ENCODE results near the gene SIVA1.

The SIVA1 gene

DNA sequence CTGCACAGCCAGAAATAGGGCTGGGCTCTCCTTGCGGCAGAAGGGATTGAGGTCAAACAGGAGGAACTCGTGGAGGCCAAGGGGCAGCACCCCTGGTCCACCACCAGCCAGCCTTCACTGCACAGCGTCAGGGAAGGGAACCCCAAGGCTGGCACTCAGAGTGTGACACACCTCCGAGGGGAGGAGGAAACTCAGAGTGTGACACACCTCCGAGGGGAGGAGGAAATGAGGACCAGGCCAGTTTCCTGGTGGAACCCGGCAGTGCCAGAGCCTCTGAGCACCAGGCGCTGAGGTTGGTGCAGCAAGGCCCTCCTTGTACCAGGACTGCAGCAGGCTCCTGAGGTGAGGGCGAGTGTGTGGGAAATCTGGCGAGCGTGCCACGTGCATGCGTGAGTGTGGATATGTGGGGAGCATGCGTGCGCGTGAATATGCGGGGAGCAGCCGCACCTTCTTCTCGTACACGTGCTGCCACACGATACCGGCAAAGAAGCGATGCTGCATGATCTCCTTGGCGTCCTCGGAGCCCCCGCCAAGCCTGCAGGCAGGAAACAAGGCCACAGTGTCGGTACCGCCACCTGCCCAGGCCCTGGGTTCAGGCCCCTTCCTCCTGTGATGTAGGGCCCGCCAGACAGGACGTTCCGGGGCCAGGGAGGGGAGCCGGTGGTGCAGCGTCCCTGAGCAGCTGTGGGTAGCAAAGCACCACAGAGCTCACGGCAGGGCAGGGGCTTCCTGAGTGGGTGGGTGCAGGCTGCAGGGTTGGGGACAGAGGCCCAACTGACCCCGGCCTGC, 19.2 kb downstream of the SIVA1 start:
- no peak for DNase-seq (ENCODE audit: low read depth)

DNA sequence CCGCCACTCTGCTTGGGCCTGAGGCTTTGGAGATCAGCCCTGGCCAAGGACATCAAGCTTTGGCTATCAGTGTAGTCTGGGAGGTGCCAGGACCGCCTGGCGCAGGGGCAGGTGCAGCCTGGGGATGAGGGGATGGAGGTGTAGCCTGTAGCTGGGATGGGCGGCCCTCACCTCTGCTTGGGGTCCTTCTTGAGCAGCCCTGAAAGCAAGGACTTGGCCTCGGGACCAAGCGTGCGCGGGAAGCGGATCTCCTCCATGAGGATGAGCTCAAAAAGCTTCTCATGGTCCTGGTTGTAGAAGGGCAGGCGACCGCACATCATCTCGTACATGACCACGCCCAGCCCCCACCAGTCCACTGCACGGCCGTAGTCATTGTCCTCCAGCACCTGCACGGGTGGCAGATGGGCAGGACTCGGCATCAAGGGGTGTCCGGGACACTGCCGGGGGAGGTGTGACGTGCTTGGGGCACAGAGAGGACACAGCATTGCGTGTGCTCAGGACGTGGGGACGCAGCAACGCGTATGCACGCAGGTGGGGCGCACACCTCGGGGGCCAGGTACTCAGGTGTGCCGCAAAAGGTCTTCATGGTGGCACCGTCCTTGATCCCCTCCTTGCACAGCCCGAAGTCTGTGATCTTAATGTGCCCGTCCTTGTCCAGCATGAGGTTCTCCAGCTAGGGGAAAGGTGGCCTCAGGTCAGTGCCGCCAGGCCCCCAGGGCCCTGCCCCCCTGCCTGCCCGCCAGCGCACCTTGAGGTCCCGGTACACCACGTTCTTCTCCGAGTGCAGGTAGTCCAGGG, 20.0 kb downstream of the SIVA1 start:
- no peak for DNase-seq (ENCODE audit: low read depth)

DNA sequence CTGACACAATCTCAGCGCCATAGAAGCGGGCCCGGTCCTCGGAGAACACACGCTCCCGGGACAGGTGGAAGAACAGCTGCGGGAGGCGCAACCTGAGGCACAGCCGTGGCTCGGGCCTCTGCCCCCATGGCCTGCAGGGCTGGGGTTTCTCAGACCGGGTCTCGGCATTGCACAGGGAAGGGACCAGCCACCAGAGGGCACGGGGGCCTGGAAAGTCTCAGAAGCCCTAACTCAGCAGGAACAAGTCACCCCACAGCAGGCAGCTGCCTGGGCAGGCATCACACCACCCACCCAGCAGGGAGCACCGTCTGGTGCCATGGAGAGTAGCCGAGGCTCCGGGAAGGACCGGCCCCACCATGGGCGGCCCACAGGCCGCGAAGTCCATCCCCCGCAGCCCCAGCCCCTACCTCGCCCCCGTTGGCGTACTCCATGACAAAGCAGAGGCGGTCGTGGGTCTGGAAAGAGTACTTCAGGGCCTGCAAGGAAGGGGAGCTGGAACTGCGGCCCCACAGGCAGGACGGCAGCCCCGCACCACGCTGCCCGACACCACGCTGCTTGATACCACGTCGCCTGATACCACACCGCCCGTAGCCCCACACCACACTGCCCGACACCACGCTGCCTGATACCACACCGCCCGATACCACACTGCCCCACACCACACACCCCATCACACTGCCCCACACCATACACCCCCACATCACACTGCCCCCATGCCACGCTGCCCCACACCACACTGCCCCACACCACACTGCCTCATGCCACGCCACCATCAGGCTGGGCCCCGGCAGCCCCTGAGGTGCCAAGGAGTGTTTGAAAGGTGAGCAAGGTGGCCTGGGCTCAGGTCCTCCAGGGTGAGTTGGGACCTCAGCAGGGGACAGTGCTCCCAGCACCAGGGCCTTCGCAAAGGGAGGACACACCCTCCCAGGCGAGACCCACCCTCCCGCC, 20.8 kb downstream of the SIVA1 start:
- no peak for DNase-seq (ENCODE audit: low read depth)

DNA sequence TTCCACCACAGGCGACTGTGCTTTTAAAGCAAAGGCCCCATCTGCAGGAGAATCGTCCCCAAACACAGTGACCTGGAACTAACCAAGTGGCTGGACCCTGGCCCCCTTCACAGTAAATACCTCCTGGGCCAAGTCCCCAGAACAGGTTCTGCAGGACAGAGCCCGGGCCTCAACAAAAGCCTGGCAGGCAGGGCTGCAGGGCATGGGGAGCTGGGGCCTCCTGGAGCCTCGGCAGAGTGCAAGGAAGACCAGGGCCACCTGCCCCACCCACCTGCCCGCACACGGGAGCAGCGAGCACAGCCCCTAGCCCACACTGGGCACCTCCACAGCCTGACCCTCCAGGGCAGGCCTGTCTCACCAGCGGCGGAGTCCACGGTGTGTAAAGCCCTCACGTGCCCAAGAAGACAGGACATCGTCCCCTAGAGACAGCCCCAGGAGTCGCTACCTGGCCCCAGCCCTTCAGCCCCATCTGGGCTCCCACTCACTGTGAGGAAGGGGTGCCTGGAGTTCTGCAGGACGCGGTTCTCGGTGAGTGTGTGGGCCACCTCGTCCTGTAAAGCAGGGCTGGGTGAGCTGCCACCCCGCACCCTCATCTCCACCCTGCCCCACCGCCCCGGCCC, 21.6 kb downstream of the SIVA1 start:
- DNase-seq (ENCODE audit: low read depth), result no peak

DNA sequence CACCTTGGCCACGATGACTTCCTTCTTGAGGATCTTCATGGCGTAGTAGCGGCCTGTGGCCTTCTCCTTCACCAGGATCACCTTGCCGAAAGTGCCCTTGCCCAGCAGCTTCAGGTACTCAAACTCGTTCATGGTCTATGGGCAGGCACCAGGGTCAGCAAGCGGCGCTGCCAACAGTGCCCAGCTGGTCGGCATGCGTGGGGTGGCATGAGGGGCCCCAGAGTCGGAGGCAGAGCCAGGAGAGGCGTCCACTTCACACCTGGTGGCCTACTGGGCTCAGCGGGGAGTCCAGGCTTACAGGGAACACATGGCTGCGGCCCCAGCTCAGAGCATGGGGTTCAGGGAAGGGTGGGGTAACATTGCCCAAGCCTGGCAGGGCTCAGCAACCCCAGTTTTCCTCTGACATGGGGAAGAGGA, 22.1 kb downstream of the SIVA1 start:
- no peak for DNase-seq (ENCODE audit: low read depth)

DNA sequence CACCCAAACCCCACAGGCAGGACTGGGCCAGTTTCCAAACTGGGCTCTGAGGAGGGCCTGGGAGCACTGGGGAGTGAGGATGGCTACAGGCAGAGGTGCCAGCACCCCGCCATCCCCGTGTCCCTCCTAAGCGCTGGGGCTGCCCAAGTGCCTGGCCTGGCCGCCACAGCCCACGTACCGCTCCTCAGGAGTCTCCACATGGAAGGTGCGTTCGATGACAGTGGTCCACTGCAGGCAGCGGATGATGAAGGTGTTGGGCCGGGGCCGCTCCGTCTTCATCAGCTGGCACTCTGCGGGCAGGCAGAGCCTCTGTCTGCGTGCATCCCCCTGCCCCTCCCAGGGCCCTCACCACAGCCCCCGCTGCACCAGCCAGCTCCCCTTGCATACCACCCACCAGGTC, 23.5 kb downstream of the SIVA1 start:
- no peak for DNase-seq (ENCODE audit: low read depth)

DNA sequence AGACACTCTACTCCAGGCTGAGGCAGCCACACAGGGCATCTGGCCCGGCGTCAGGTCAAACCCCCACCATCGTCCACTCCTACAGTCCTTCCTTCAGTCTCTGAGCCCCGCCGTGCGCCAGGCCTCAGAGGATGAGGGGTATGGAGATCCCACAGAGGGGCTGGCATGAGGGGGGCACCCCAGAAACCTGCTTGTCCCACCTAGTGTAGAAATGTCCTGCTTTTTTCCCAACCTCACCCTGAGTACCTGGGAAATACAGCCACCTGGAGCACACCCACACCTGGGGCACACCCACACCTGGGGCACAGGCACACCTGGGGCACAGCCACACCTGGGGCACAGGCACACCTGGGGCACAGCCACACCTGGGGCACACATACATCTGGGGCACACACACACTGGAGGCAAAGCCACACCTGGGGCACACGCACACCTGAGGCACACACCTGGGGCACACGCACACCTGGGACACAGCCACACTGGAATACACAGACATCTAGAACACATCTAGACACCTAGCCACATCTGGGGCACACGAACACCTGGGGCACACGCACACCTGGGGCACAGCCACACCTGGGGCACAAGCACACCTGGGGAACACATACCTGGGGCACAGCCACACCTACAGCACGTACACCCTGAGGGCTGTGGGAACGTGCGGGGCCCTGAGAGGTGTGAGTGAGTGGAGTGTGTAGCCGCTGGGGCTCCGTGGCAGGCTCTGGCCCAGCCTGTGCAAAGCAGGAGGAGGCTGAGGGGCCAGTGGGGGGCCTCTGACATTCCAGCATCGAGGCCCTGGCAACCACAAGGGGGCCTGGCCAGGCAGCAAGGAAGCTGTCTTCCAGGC, 24.2 kb downstream of the SIVA1 start:
- no peak for DNase-seq (ENCODE audit: low read depth)

DNA sequence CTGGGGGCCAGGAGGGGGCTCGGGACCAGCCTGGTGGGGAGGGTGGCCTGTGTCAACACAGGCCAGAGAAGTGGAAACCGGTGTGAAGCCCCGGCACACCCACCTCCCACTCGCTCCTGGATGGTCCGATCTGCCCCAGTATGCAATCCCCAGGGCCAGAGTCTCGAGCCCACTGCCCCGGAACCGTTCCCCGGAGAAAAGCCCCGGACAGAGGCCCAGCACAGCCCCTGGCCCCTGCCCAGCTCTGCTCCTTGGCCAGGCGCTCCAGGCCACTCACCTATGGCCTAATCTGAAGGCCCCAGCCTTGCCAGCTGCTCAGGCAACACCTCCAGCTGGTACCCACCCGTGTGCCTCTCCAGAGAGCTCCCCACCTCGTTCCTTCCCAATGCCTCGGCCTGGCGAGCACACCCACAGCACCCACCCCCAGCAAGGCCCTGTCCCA, 24.9 kb downstream of the SIVA1 start:
- no peak for DNase-seq (ENCODE audit: low read depth)

DNA sequence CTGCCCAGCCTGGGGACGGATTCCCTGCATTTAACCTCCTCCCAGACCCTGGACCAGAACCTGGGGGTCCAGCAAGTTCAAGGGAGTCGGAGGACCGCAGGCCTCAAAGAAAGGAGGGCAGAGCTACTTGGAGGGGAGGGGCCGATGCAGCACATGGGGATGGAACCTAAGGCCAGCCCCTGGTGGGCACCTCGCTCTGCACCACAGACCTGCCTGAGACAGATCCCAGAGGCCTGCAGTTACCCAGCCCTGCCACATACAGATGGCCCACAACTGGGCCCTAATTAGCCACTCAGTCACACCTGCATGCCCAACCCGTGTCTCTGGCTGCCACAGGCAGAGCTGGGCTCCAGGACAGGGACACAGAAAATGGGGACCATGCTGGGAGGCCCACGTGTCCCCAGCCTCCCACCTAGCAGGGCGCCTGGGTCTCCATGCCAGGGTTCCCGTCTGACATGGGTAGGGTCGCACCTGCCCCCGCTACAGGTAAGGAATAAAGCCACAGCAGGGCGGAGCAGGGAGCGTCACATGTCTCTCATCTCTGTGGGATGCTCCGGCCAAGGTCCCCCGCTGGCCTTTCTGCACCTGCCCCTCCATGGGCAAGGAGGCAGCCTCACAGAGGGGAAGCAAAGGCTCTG, 25.9 kb downstream of the SIVA1 start:
- DNase-seq (ENCODE audit: low read depth), result no peak

DNA sequence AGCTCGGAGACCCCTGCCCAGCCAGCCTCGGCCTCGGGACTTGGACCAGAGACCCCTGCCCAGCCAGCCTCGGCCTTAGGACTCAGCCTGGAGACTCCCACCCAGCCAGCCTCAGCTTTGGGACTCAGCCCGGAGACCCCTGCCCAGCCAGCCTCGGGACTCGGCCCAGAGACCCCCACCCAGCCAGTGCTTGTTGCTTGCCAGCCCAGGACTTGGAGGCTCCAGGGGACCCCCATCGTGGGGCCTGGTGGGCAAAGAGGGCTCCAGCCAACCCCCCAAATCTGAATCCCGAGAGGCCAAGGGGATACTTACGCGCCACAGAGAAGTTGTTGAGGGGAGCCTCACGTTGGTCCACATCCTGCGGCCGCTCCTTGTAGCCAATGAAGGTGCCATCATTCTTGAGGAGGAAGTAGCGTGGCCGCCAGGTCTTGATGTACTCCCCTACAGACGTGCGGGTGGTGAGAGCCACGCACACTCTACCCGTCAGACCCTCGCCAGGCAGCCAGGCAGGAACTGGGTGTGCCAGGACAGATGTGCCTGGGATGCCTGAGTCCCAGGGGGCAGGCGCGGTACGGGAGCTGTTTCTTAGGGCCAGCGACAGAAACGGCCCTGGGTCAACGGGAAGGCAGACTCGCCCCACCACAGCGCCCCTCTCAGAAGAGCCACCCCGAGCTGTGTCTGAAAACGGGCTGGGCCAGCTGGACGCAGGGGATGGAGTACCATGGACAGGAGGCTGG, 27.0 kb downstream of the SIVA1 start:
- no peak for DNase-seq (ENCODE audit: low read depth)

DNA sequence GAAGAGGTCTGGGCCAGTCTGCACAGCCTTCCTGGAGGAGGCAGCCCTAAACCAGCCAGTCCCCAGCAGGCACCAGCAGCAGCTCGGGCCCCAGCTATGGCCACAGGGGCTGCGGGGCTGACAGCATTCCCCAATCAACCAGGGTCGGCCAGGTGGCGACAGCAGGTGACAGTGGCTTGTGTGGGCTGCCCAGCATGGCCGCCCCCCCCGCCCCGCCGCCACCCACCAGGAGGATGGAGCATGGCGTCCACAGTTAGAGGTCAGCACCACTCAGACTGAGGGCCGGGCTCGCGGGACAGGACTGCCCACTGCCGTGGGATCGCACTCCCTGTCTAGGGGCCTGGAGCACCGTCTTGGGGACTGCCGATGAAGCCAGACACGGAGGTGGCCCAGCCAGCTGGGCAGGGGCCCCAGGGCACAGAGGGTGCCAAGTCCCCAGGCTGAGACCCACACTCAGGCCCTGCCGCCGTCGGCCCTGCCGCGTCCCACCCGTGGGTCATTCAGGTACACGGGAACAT, 27.6 kb downstream of the SIVA1 start:
- no peak for DNase-seq (ENCODE audit: low read depth)

DNA sequence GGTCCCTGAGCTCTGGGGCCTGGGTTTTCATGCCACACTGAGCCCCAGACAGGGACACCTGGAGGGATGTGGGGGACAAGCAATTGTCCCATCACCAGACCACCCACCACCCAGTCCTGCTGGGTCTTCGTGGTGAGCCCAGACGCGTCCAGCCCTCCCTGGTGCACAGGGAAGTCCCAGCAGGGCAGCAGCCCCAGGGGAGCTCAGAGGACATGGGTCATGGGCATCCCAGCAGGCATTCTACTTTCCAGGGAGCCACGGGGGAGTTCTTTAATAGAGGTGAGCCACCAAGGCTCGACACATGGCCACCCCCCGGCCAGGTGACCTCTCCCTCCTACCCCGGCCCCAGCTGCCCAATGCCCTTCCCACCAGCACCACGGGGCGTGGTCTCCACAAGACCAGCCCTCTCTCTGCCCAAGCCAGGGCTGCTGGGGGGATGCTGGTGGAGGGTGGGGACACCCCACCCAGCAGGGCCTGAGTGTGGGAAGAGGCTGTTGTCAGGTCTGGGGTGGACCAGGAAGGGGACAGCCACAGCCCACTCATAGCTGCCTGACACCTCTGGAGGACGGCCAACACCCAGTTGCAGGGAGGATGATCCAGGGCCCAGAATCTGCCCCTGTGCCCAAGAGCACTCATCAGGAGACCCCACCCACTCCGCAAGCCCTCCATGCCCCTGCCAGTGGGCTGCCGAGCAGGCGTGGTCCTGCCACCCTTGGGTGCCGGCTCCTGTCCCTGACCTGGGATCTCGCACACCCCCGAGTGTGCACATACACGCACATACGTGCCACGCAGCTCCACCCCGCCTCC, 28.5 kb downstream of the SIVA1 start:
- DNase-seq (ENCODE audit: low read depth), result no peak

DNA sequence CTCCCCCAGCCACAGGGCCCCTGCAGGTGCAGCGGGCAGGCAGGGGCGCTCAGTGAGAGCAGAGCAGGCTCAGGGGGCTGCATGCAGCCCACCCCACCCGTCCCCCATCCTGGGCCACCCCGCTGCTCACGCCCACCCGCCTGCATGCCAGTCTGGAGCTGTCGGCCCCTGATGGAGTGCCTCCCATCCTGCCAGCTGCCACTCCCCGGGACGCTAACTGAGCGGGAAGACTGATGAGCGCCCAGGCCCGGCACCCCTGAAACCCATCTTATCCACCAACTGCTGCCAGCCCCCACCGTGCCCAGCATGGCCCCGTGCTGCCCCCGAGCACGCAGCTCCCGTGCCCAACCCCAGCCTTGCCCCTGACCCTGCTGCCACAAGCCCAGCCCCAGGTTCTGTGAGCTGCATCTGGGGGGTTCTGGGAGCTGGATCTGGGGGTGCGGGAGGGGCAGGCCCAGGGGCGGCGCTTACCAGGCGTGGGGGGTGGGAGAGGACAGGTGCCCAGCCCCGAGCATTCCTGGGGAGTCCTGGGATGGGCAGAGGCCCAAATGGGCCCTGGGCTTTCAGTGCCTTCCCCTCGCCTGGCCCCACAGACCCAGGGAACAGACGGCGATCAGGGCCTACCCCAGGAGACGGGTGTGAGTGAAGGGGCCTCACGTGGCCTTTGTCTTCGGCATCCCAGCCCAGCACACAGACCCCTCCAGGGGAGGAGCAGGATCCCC, 29.3 kb downstream of the SIVA1 start:
- no peak for DNase-seq (ENCODE audit: low read depth)

DNA sequence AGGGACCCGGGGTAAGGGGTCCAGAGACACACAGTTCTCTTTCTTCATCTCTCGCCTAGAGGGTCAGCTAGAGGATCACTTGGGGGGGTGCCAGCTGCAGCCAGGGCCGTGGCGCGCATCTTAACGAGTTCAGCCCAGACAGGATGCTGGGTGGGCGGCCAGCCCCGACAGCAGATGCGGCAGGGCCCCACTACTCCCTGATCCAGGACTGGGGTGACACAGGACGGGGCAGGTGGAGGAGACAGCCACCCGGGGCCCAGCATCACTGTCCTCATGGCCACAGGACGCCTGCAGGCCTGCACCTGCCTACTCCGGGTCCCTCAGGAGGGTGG, 29.8 kb downstream of the SIVA1 start:
- no peak for DNase-seq (ENCODE audit: low read depth)

DNA sequence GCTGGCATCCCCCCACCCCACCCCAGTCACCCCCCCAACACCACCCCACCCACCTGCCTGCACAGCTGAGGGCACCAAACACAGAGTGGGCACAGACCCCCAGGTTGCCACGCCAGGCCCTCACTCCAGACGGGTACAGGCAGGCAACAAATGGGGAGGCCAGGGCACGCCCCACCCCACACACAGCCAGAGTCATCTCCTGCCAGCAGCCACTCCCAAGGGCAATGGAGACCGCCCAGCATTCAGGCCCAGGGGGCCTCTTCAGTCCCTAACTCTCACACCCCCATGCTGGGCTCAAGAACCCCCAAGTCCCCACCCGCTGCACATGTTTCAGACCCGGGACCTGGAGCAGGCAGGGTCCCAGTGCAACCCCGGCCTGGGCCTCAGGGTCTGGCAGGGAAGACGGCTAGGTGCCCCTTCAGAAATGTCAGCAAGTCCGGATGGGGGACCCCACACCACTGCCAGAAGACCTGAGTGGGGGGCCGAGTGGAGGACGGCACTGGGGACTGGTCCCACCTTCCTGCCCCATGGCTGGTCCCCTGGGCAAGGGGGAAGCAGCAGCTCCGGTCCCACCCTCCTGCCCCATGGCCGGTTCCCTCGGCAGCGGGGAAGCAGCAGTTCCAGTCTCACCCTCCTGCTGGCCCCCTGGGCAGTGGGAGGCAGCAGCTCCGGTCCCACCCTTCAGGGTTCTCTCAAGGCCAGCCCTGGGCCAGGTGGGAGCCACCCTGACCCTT, 30.7 kb downstream of the SIVA1 start:
- DNase-seq (ENCODE audit: low read depth), result no peak

DNA sequence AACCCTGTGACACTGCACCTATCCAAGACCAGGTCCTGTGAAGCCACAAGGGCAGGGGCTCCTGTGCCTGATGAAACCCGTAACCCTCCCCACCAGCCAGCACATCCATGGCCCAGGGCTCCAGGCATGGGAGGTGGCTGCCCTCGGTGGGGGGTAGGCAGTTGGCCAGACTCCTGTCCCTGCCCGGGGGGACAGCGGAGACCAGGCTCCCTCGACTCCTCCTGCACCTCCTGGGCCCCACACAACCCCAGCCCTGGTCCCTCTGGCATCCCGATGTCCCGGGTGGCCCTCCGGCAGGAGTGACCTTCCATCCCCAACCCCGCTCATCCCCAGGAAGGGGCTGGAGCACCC, 31.2 kb downstream of the SIVA1 start:
- no peak for DNase-seq (ENCODE audit: low read depth)

Measured in amniotic epithelial cell (primary cell).